ENCODE data around the gene NOTCH2.

NOTCH2 gene

DNA sequence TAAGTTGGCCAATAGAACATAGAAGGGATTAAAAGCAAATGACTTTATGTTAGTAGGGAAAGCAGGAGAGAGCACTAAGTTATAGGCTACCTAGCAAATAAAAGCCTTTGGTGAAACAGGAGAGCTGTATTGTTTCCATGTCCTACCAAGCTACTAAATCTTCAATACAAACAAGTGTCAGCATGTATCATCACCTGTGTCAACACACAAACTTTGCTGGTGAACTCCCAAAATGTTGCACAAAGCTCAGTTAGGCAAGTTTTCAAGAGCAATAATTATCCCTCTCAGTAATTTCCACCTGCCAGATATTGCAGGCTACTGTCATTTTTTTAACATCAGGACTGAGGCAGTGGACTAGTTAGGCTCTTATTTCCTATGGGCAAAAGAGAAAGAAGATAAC, 95.4 kb downstream of the NOTCH2 start:
- H3K27ac ChIP-seq, result no peak overlapping the region
- TF ChIP-seq, protein P1, sequence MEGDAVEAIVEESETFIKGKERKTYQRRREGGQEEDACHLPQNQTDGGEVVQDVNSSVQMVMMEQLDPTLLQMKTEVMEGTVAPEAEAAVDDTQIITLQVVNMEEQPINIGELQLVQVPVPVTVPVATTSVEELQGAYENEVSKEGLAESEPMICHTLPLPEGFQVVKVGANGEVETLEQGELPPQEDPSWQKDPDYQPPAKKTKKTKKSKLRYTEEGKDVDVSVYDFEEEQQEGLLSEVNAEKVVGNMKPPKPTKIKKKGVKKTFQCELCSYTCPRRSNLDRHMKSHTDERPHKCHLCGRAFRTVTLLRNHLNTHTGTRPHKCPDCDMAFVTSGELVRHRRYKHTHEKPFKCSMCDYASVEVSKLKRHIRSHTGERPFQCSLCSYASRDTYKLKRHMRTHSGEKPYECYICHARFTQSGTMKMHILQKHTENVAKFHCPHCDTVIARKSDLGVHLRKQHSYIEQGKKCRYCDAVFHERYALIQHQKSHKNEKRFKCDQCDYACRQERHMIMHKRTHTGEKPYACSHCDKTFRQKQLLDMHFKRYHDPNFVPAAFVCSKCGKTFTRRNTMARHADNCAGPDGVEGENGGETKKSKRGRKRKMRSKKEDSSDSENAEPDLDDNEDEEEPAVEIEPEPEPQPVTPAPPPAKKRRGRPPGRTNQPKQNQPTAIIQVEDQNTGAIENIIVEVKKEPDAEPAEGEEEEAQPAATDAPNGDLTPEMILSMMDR (conservative IDR thresholded peaks at IDR 0.05), result no peak

DNA sequence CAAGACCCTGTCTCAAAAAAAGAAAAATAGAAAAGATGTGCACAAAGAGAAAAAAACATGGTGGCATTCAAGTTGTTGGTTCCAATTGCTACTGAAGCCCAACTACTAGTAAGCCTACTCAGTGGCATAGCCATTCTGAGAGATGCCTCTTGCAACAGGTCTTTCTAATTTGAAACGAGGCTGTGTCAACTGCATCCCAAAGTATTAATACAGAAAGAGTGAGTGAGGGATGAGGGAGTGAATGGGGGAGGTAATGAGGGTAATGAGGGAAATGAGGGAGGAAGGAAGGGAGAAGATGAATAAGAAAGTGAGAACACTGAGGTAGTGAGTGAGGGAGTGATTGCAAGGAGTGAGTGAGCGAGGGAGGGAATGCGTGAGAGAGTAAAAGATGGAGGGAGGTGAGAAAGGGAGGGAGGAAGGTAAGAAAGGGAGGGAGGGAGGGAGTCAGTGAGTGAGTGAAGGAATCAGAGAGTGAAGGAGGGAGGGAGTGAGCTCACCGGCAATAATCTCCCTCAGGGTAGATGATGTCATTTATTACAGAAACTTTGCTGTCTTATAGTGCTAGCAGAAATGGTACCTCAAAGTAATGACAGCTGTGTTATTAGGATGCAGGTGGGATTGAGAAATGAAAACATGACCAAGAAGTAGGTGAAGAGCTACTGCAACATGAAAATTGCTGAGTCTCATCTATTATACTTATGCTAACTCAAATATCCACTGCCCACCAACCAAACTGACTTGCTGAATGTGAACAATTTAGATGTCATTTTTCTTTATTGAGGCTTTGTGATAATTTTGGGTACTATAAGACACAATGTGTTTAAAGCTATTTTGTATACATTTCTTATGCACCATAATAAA, 97.5 kb downstream of the NOTCH2 start:
- TF ChIP-seq, protein P1 (conservative IDR thresholded peaks at IDR 0.05), result no peak
- H3K27ac ChIP-seq, result no peak overlapping the region

DNA sequence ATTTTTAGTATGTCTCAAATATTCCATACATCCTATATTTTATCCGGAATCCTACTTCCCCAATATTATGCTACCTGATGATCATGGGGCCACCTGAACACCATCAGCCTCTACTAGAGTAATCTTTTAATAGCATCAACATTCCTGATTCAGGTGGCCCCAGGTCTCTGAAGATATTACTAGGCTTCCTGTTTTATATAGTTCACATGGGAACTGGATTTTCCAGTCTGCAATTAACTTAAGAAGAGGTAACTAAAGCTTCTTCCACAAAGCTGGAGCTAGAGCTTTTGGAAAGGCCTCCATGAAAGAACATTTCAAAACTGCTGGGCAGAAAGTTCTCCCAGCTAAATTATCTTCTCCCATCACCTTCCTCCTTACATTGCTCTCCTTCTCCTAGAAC, 100.9 kb downstream of the NOTCH2 start:
- H3K27ac ChIP-seq, result peak overlapping the region; percentile 22; the same call in 1 of the 2 replicates
- TF ChIP-seq, protein P1 (conservative IDR thresholded peaks at IDR 0.05), result no peak

DNA sequence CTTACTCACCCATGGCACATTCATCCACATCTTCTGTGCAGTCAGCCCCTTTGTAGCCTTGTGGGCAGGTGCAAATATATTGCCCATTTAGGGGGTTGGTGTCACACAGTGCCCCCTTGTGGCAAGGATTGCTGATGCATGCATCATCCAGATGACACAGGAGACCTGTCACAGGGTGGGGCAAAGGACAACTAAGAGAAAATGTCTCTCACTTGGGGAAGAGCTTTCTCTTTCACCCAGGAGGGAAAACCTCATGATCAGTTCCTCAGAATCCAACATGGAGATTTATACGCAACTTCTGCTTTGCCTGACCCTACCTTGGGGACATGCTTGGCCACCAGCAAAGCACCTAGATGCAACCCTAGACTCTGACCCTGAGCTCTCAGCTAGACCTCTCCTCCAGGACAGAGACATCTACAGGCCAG, 101.4 kb downstream of the NOTCH2 start:
- TF ChIP-seq, protein P1 (conservative IDR thresholded peaks at IDR 0.05), result peak; percentile 68
- 0 out of 2 replicates have a peak overlapping the region, but pooled peaks have one; percentile 22 for H3K27ac ChIP-seq

DNA sequence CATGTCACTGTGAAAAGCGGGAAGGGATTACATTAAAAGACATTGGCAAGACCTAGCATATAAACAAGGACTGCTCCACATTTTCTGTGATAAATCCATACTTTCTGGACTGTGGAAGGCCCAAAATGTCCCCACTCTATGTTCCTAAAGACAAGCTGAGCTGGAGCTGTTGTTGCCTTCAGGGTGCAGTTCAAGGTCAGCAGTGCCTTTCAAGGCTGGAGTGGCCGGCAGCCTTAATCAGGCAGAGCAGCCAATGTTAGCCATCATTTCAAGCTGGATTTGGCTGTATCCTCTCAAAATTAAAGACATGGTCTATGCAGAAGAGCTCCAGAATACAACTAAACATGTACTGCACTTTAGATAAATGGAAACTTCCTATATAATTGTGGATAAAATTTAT, 102.8 kb downstream of the NOTCH2 start:
- H3K27ac ChIP-seq, result no peak overlapping the region
- TF ChIP-seq, protein P1 (conservative IDR thresholded peaks at IDR 0.05), result no peak

DNA sequence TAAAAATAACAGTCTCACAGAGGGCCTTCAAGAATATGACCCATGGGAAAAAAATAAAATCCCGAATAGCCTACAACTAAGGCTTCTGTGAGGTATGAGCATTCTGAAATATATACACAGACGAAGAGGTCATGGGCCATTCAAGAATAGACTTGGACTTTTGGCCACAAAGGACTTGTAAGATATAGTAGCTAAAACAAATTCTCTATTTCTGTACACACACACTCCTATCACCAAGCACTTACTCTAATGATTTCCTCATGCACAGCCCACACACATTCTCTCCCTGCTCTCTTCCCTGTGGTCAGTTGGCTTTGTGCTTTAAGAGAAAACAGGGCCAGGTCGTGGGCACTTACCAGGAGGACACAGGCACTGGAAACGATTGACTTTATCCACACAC, 103.4 kb downstream of the NOTCH2 start:
- TF ChIP-seq, protein P1 (conservative IDR thresholded peaks at IDR 0.05), result no peak
- H3K27ac ChIP-seq, result no peak overlapping the region

DNA sequence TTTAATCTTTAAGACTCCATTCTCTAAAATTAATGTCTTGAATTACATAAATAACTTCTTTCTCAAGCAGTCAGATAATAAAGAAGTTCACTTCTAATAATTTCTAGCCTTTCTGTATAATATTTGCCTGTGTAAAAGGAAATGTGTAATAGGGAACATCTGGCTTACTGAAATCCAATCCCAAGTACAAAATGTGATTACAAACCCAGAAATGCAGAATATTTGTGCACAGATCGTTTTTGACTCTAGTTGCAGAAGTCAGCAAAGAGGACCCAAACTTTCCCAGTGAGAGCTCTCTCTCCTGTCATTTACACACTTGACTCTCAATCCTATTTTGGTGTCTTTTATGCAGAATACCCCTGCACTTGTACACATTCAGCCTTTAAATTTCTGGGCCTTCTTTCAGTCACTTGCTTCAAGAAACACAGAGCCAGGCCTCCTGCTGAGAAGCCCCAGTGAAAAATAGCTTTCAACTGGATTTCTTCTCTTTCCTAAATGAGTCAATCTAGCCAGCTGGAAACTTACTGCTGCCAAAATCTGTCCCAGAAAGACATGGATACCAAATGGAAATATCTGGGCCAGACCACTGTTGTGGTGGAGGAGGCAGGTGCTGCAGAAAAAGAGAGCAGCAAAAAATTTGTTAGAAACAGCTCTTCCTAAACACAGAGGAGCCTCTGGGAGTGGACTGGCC, 104.6 kb downstream of the NOTCH2 start:
- TF ChIP-seq, protein P1 (conservative IDR thresholded peaks at IDR 0.05), result no peak
- H3K27ac ChIP-seq, result no peak overlapping the region
